HG02885 (cell line): ENCODE results near the gene ELAVL1.

ENCODE experiments used
- ATAC-seq: cut with Tn5 transposase; IDR thresholded peaks from one replicate; pipeline ENCODE4 v1.9.1; 2021; ENCODE audit warnings: mild to moderate bottlenecking; ENCODE audit not compliant: unreplicated experiment, poor library complexity

ELAVL1 gene

GRCh38 chr19:7987114-7987768 lies 18.2 kb downstream of the ELAVL1 start:
- ATAC-seq, result no peak

GRCh38 chr19:7986321-7987113 lies 18.9 kb downstream of the ELAVL1 start:
- ATAC-seq, result no peak

GRCh38 chr19:7985481-7985911 lies 19.9 kb downstream of the ELAVL1 start:
- no peak for ATAC-seq

GRCh38 chr19:7983995-7984837 lies 21.2 kb downstream of the ELAVL1 start:
- no peak for ATAC-seq

- no peak for ATAC-seq
These were observed 22.0 kb downstream of the ELAVL1 start for GRCh38 chr19:7983286-7983950.

- ATAC-seq, result no peak
These were observed 22.8 kb downstream of the ELAVL1 start for GRCh38 chr19:7982651-7983099.

- no peak for ATAC-seq
These were observed 23.3 kb downstream of the ELAVL1 start for GRCh38 chr19:7982103-7982502.

- no peak for ATAC-seq
These were observed 23.8 kb downstream of the ELAVL1 start for GRCh38 chr19:7981661-7982060.

- no peak for ATAC-seq
These were observed 24.2 kb downstream of the ELAVL1 start for GRCh38 chr19:7981199-7981598.

- ATAC-seq, result no peak
These were observed 24.8 kb downstream of the ELAVL1 start for GRCh38 chr19:7980635-7981121.

GRCh38 chr19:7980168-7980567 lies 25.3 kb downstream of the ELAVL1 start:
- ATAC-seq, result no peak

GRCh38 chr19:7979559-7979958 lies 25.9 kb downstream of the ELAVL1 start:
- no peak for ATAC-seq

GRCh38 chr19:7979011-7979410 lies 26.4 kb downstream of the ELAVL1 start:
- no peak for ATAC-seq

GRCh38 chr19:7978179-7978825 lies 27.1 kb downstream of the ELAVL1 start:
- ATAC-seq, result no peak

GRCh38 chr19:7977723-7978040 lies 27.8 kb downstream of the ELAVL1 start:
- no peak for ATAC-seq

- no peak for ATAC-seq
These were observed 28.3 kb downstream of the ELAVL1 start for GRCh38 chr19:7977021-7977722.

GRCh38 chr19:7976461-7976860 lies 29.0 kb downstream of the ELAVL1 start:
- no peak for ATAC-seq

- no peak for ATAC-seq
These were observed 30.4 kb downstream of the ELAVL1 start for GRCh38 chr19:7975037-7975436.

- no peak for ATAC-seq
These were observed 31.6 kb downstream of the ELAVL1 start for GRCh38 chr19:7973883-7974282.
